Memory B cell (primary cell): ENCODE measurements around the gene TMEM191B.
"Not testable (repeated sequence)": the region's sequence is repeated elsewhere in the genome, so short reads cannot be mapped to it uniquely, and the experiment has no call there.

Source experiments
- ATAC-seq: fragments of 150-1000 bp; cut with Tn5 transposase; 2 replicates; pipeline ENCODE4 v1.10.0; 2021; ENCODE audit warnings: low read depth, mild to moderate bottlenecking, moderate library complexity
- DNase-seq, 2 donors: peaks; one replicate each; pipeline ENCODE4 v3.0.0; 2022; ENCODE audit warnings: low spot score in 2 of 2
- H3K27ac Mint-ChIP-seq: one replicate; pipeline ENCODE4 v1.8.0; 2022; ENCODE audit warnings: mild to moderate bottlenecking, moderate library complexity, mixed read lengths
- H3K27me3 Mint-ChIP-seq: one replicate; pipeline ENCODE4 v1.8.0; 2022; ENCODE audit warnings: mixed read lengths
- H3K36me3 Mint-ChIP-seq: one replicate; pipeline ENCODE4 v1.8.0; 2022; ENCODE audit warnings: mild to moderate bottlenecking, mixed read lengths
- H3K4me1 Mint-ChIP-seq: one replicate; pipeline ENCODE4 v1.8.0; 2022; ENCODE audit warnings: mixed read lengths
- H3K4me3 Mint-ChIP-seq: one replicate; pipeline ENCODE4 v1.8.0; 2022; ENCODE audit warnings: mild to moderate bottlenecking, moderate library complexity, mixed read lengths
- H3K9me3 Mint-ChIP-seq: one replicate; pipeline ENCODE4 v1.8.0; 2022; ENCODE audit warnings: mixed read lengths

The TMEM191B gene

GRCh38 chr22:18527752-18528596 is at the start of gene TMEM191B:
Gene TMEM191B, plus strand, starts transcription at chr22:18527802. Its CDS starts 179 bp downstream, at chr22:18527981.
- ATAC-seq: peak; percentile 10
- H3K27me3 Mint-ChIP-seq, H3K4me1 Mint-ChIP-seq, H3K9me3 Mint-ChIP-seq, H3K36me3 Mint-ChIP-seq, DNase-seq: not testable (repeated sequence)
- Mint-ChIP-seq H3K4me3 (peak within 1 kb of the TSS; percentile 82), H3K27ac (peak within 1 kb of the TSS; percentile 65)

- H3K36me3 Mint-ChIP-seq, H3K27ac Mint-ChIP-seq, H3K9me3 Mint-ChIP-seq, DNase-seq, H3K27me3 Mint-ChIP-seq, ATAC-seq, H3K4me3 Mint-ChIP-seq, H3K4me1 Mint-ChIP-seq: not testable (repeated sequence)
These were observed 31.4 kb upstream of the TMEM191B start for GRCh38 chr22:18496227-18496626.

DNA sequence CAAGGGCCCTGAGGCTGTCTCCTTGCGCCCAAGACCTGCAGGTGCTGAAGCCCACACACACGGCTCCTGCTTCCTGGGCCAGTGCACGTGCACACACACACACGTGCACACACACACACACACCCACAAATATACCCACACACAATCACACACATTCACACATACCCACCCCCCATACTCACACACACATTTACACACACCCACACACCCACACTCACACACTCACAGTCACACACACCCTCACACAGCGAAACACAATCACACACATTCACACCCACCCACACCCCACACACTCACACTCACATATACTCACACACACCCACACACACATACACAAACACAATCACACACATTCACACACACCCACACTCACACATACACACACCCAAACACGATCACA is 16.3 kb upstream of the TMEM191B start:
- H3K27me3 Mint-ChIP-seq, ATAC-seq, H3K4me1 Mint-ChIP-seq, DNase-seq, H3K9me3 Mint-ChIP-seq, H3K4me3 Mint-ChIP-seq, H3K27ac Mint-ChIP-seq, H3K36me3 Mint-ChIP-seq: not testable (repeated sequence)

- not testable (repeated sequence) for H3K27me3 Mint-ChIP-seq, H3K4me3 Mint-ChIP-seq, ATAC-seq, H3K4me1 Mint-ChIP-seq, H3K9me3 Mint-ChIP-seq, H3K36me3 Mint-ChIP-seq, DNase-seq, H3K27ac Mint-ChIP-seq
These were observed 15.2 kb upstream of the TMEM191B start for GRCh38 chr22:18512378-18512777.

- H3K4me1 Mint-ChIP-seq, H3K4me3 Mint-ChIP-seq, ATAC-seq, H3K27me3 Mint-ChIP-seq, H3K9me3 Mint-ChIP-seq, H3K27ac Mint-ChIP-seq, H3K36me3 Mint-ChIP-seq, DNase-seq: not testable (repeated sequence)
These were observed 14.1 kb upstream of the TMEM191B start for GRCh38 chr22:18513454-18513853.

- not testable (repeated sequence) for DNase-seq, H3K4me1 Mint-ChIP-seq, H3K27ac Mint-ChIP-seq, H3K4me3 Mint-ChIP-seq, H3K36me3 Mint-ChIP-seq, H3K9me3 Mint-ChIP-seq, ATAC-seq, H3K27me3 Mint-ChIP-seq
These were observed 9.5 kb upstream of the TMEM191B start, which contains the start of gene GGTLC3 for GRCh38 chr22:18518061-18518460. Gene GGTLC3, minus strand, starts transcription at chr22:18518161. Its CDS starts 264 bp downstream, at chr22:18517897.

GRCh38 chr22:18522762-18523161 is 4.8 kb upstream of the TMEM191B start:
- not testable (repeated sequence) for H3K27ac Mint-ChIP-seq, H3K4me1 Mint-ChIP-seq, H3K9me3 Mint-ChIP-seq, DNase-seq, H3K4me3 Mint-ChIP-seq, H3K36me3 Mint-ChIP-seq, H3K27me3 Mint-ChIP-seq
- peak; percentile 27 for ATAC-seq

- not testable (repeated sequence) for DNase-seq, H3K36me3 Mint-ChIP-seq, ATAC-seq, H3K9me3 Mint-ChIP-seq, H3K4me3 Mint-ChIP-seq, H3K27me3 Mint-ChIP-seq, H3K4me1 Mint-ChIP-seq, H3K27ac Mint-ChIP-seq
These were observed 4.3 kb upstream of the TMEM191B start for GRCh38 chr22:18523328-18523727.

DNA sequence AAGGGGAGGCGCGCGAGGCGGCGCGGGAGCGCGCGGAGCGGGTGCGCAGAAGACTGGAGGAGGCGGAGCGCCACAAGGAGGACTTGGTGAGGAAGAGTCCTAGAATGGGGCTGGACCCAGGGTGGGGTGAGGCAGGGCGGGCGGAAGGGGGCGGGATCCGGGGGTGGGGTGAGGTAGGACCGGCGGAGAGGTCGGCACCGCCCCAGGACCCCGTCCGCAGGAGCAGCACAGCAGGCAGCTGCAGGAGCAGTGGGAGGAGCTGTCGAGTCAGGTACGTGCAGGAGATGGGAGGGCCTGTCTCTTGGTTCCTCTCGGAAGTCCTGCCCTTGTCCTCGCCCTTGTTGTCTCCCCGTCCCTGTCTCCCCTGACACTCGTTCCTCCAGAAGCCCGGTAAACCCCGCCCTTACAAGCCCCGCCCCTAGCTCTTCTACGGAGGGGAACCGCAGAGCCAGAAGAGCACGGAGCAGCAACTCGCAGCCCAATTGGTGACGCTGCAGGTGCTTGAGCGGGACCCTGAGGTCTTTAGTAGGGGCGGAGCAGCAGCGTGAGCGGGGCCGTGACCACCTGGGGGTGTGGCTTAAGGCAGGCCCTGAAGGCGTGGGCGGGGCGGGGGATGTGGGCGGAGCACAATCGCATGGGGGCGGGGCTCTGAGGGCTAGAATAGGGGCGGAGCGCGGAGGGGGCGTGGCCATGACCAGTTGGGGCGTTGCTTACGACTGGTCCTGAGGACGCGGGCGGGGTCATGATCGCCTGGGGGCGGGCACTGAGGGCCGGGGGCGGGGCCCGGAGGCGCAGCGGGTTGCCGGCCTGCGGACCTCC is 1.2 kb downstream of the TMEM191B start:
- H3K4me1 Mint-ChIP-seq, H3K27me3 Mint-ChIP-seq, H3K36me3 Mint-ChIP-seq, H3K9me3 Mint-ChIP-seq: not testable (repeated sequence)
- Mint-ChIP-seq H3K4me3 (peak overlapping the region; percentile 82), H3K27ac (peak overlapping the region; percentile 65)
- ATAC-seq: peak; percentile 73
- DNase-seq: peak; percentile 66 to 93

DNA sequence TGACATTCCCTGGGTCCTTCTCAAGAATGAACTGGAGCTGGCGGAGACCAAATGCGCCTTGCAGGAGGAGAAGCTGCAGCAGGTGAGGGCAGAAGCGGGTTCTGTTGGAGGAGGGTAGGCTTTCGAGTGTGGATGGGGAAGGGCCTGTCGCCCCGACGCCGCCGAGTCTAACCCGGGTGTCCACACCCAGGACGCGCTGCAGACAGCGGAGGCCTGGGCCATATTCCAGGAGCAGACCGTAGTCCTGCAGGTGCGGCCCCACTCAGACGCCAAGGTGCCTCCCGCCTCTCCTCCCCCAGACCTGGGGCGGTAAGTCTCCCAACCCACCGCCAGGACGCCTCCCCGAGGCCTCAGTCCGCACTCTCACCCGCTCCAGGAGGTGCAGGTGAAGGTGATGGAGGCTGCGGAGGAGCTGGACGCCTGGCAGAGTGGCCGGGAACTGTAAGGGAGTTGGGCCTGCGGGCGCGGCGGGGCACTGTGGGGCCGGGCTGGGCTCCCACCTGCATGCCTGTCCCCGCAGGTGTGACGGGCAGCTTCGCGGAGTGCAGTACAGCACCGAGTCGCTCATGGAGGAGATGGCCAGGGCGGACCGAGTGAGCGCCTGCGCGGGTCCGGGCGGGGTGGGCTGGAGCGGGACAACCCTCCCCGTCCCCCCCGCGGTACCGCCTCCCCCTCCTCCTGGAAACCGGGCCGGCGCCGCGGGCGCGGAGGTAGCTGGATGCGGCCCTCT is 2.0 kb downstream of the TMEM191B start:
- H3K4me1 Mint-ChIP-seq, H3K36me3 Mint-ChIP-seq, H3K9me3 Mint-ChIP-seq, H3K4me3 Mint-ChIP-seq, H3K27ac Mint-ChIP-seq, H3K27me3 Mint-ChIP-seq, DNase-seq: not testable (repeated sequence)
- peak; percentile 5 for ATAC-seq

DNA sequence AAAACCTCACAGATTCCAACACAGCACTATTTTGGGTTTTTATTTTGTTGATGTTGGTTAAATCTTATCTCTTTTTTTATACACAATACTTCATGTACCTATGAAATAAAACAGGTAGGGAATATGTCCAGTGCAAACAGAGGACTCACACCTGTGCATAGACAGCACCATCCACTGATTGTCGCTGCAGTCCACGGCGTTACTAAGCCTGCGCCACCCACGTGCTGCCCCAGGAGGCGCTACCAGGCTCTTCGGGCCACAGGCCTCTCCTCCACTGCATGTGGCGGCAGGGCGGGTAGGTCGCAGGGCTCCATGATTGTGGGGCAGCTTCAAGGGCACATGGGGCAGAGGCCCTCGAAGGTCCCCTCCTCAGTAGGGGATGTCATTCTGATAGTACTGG is 6.0 kb downstream of the TMEM191B start:
- not testable (repeated sequence) for H3K27ac Mint-ChIP-seq, DNase-seq, ATAC-seq, H3K9me3 Mint-ChIP-seq, H3K4me1 Mint-ChIP-seq, H3K36me3 Mint-ChIP-seq, H3K4me3 Mint-ChIP-seq, H3K27me3 Mint-ChIP-seq

DNA sequence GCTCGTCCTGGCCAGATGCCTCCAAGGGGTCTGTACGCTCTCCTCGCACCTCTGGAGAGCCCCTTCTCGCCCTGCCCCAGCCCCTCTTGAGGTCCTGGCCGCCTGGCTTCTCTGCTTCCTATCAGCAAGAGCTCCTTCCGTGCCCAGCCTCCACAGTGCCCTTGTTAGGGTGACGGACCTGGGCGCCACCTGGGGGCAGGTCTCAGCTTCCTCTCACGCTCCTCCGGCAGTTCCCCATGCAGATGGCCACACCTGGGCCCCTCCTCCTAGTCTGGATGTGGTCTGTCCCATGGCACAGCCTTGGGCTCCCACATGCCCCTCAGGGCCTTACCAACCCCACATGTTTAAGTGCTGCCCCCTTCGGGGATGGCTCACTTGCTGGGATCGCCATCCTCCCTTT is 6.7 kb downstream of the TMEM191B start:
- H3K36me3 Mint-ChIP-seq, DNase-seq, H3K4me1 Mint-ChIP-seq, ATAC-seq, H3K27ac Mint-ChIP-seq, H3K9me3 Mint-ChIP-seq, H3K27me3 Mint-ChIP-seq, H3K4me3 Mint-ChIP-seq: not testable (repeated sequence)

- H3K9me3 Mint-ChIP-seq: not testable (repeated sequence)
These were observed 12.4 kb downstream of the TMEM191B start for GRCh38 chr22:18539994-18540393.

GRCh38 chr22:18543400-18543799 is 15.8 kb downstream of the TMEM191B start:
- peak; percentile 50 for ATAC-seq
- H3K9me3 Mint-ChIP-seq, H3K27me3 Mint-ChIP-seq, DNase-seq, H3K36me3 Mint-ChIP-seq, H3K4me1 Mint-ChIP-seq, H3K27ac Mint-ChIP-seq, H3K4me3 Mint-ChIP-seq: not testable (repeated sequence)

More at GRCh38 chr22:18539994-18540393, 12.4 kb downstream of the TMEM191B start:
- not testable (repeated sequence) for H3K36me3 Mint-ChIP-seq, DNase-seq, H3K27ac Mint-ChIP-seq, ATAC-seq, H3K4me1 Mint-ChIP-seq, H3K27me3 Mint-ChIP-seq, H3K4me3 Mint-ChIP-seq
